Measurements from ENCODE around the gene RNU6-1. TPM values are rescaled to one million over a fixed set of nuclear protein-coding genes. Genes with fewer than 3 reads are reported as not detected.

Gene RNU6-1
- total RNA-seq, 1 experiment from 2014 or later = not detected

DNA sequence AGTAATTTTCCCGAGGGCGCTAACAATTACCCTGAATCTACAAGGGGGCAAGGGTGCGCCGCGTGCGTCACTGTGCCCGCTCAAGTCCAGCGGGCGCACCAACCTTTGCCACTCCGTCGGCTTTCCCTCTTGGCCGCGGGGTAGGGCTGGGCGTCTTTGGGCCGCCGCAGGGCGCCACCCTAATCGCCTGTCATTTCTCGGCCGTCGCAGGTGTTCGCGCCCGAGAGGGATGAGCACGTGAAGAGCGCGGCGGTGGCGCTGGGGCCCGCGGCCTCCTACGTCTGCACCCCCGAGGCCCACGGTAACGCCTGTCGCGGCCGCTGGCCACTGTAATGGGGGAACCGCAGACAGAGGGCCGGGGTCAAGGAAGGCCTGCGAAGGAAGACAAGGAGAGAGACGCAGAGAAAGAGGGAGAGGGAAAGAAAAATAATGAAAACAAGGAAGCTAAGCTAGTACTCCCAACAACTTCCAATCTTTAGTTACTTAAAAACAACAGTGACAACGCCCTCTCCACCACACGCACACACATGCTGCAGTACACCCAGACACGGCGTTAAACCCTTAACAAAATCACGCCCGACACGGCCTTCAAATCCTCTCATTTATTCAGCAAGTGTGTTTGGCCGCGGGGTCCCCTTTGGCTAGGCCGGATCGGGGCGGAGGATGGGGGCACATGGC is 10.7 kb downstream of the RNU6-1 start (continued):
- TF ChIP-seq, protein P1, sequence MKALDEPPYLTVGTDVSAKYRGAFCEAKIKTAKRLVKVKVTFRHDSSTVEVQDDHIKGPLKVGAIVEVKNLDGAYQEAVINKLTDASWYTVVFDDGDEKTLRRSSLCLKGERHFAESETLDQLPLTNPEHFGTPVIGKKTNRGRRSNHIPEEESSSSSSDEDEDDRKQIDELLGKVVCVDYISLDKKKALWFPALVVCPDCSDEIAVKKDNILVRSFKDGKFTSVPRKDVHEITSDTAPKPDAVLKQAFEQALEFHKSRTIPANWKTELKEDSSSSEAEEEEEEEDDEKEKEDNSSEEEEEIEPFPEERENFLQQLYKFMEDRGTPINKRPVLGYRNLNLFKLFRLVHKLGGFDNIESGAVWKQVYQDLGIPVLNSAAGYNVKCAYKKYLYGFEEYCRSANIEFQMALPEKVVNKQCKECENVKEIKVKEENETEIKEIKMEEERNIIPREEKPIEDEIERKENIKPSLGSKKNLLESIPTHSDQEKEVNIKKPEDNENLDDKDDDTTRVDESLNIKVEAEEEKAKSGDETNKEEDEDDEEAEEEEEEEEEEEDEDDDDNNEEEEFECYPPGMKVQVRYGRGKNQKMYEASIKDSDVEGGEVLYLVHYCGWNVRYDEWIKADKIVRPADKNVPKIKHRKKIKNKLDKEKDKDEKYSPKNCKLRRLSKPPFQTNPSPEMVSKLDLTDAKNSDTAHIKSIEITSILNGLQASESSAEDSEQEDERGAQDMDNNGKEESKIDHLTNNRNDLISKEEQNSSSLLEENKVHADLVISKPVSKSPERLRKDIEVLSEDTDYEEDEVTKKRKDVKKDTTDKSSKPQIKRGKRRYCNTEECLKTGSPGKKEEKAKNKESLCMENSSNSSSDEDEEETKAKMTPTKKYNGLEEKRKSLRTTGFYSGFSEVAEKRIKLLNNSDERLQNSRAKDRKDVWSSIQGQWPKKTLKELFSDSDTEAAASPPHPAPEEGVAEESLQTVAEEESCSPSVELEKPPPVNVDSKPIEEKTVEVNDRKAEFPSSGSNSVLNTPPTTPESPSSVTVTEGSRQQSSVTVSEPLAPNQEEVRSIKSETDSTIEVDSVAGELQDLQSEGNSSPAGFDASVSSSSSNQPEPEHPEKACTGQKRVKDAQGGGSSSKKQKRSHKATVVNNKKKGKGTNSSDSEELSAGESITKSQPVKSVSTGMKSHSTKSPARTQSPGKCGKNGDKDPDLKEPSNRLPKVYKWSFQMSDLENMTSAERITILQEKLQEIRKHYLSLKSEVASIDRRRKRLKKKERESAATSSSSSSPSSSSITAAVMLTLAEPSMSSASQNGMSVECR (CRISPR knock-in tag; IDR thresholded peaks at IDR 0.05; ENCODE audit: borderline replicate concordance) = no peak
- TF ChIP-seq, protein P2, sequence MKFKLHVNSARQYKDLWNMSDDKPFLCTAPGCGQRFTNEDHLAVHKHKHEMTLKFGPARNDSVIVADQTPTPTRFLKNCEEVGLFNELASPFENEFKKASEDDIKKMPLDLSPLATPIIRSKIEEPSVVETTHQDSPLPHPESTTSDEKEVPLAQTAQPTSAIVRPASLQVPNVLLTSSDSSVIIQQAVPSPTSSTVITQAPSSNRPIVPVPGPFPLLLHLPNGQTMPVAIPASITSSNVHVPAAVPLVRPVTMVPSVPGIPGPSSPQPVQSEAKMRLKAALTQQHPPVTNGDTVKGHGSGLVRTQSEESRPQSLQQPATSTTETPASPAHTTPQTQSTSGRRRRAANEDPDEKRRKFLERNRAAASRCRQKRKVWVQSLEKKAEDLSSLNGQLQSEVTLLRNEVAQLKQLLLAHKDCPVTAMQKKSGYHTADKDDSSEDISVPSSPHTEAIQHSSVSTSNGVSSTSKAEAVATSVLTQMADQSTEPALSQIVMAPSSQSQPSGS (CRISPR knock-in tag; IDR thresholded peaks at IDR 0.05; ENCODE audit: borderline replicate concordance, low read depth) = no peak

DNA sequence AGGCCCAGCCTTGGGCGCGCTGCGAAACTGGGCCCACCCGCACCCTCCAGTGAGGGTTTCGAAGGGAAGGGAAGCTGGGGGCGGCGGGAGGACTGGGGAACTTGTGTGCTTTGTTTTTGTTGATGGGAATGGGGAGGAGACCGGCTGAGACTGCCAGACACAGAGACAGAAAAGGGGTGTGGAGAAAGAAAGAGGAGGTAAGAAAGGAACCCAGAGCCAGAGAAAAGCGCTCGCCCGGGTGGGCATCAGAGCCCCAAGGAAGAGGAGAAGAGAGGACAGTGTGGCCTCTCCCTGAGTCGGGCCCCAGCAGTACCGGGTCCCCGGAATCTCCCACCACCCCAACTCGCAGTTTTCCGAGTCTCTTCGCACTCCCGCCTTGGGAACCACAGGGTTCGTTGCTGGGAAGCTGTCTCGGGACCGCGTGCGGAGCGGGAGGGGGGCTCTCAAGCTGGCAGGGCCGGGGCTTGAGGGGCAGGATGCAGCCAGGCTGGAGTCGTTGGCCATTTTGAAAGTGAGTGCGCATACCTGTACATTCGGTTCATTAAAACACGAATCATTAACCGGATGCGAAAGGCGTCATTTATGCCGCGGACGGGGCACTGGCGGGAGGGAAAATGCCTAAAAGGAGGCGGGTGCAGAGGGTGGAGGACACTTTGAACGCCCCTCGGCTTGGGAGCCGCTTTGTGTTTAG is 11.4 kb downstream of the RNU6-1 start:
- ChIA-PET CTCF (interaction anchor here (1.1 kb wide), 1 partner anchor 8 kb away, joined by 3 read pairs; no protein-coding TSS in a partner anchor), POLR2A (no interaction called here)
- Mint-ChIP-seq H3K27ac (no peak overlapping the region), H3K4me1 (peaks cover 55% of the 10 kb centered on the region), H3K4me3 (peak overlapping the region; percentile 59), H3K36me3 (no peaks in the 10 kb centered on the region; the same call in 1 of the 2 replicates), H3K9me3 (no peaks in the 10 kb centered on the region), H3K27me3 (ENCODE audit: low read depth) (peaks cover 97% of the 10 kb centered on the region)
- DNase-seq (ENCODE audit: low spot score) (peak; percentile 12), ATAC-seq (no peak)
- TF ChIP-seq HMGA2 (CRISPR knock-in tag; IDR thresholded peaks at IDR 0.05) = no peak

DNA sequence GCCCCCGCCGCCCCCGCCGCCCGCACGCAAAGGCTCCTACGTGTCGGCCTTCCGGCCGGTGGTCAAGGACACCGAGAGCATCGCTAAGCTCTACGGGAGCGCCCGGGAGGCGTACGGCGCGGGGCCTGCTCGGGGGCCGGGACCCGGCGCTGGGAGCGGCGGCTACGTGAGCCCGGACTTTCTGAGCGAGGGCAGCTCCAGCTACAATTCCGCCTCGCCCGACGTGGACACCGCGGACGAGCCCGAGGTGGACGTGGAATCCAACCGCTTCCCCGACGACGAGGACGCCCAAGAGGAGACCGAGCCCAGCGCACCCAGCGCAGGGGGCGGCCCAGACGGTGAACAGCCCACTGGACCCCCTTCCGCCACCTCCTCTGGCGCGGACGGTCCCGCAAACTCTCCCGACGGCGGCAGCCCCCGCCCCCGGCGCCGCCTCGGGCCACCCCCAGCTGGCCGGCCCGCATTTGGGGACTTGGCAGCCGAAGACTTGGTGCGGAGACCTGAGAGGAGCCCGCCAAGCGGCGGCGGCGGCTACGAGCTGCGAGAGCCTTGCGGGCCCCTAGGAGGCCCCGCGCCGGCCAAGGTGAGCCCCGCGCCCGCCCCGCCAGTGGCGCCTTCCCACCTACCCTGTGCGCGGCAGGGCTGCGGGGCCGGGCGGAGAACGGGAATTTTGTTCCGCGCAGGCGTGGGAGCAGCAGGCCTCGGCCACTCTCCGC is 12.1 kb downstream of the RNU6-1 start:
- Mint-ChIP-seq H3K9me3 (no peaks in the 10 kb centered on the region), H3K27ac (no peak overlapping the region), H3K4me3 (peak overlapping the region; percentile 59; the same call in 1 of the 2 replicates), H3K36me3 (no peaks in the 10 kb centered on the region; the same call in 1 of the 2 replicates), H3K4me1 (peaks cover 50% of the 10 kb centered on the region), H3K27me3 (ENCODE audit: low read depth) (peaks cover 94% of the 10 kb centered on the region)
- peak; percentile 46 for DNase-seq (ENCODE audit: low spot score)
- no peak for TF ChIP-seq NFYB (CRISPR knock-in tag; conservative IDR thresholded peaks at IDR 0.05; ENCODE audit: low read depth)
- TF ChIP-seq, protein P3, sequence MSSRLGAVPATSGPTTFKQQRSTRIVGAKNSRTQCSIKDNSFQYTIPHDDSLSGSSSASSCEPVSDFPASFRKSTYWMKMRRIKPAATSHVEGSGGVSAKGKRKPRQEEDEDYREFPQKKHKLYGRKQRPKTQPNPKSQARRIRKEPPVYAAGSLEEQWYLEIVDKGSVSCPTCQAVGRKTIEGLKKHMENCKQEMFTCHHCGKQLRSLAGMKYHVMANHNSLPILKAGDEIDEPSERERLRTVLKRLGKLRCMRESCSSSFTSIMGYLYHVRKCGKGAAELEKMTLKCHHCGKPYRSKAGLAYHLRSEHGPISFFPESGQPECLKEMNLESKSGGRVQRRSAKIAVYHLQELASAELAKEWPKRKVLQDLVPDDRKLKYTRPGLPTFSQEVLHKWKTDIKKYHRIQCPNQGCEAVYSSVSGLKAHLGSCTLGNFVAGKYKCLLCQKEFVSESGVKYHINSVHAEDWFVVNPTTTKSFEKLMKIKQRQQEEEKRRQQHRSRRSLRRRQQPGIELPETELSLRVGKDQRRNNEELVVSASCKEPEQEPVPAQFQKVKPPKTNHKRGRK (CRISPR knock-in tag; IDR thresholded peaks at IDR 0.05; ENCODE audit: borderline replicate concordance) = no peak
- TF ChIP-seq NR2C2 (CRISPR knock-in tag; IDR thresholded peaks at IDR 0.05) = no peak
- no peak for TF ChIP-seq GABPB1 (CRISPR knock-in tag; IDR thresholded peaks at IDR 0.05)
- no peak for TF ChIP-seq RORB (CRISPR knock-in tag; IDR thresholded peaks at IDR 0.05)
- TF ChIP-seq, protein P4, sequence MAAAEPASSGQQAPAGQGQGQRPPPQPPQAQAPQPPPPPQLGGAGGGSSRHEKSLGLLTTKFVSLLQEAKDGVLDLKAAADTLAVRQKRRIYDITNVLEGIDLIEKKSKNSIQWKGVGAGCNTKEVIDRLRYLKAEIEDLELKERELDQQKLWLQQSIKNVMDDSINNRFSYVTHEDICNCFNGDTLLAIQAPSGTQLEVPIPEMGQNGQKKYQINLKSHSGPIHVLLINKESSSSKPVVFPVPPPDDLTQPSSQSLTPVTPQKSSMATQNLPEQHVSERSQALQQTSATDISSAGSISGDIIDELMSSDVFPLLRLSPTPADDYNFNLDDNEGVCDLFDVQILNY (CRISPR knock-in tag; IDR thresholded peaks at IDR 0.05) = no peak
- TF ChIP-seq ZNF416 (CRISPR knock-in tag; IDR thresholded peaks at IDR 0.05) = no peak
- ChIA-PET POLR2A (interaction anchor here (0.6 kb wide), 1 partner anchor 1765 kb away, joined by 3 read pairs; no protein-coding TSS in a partner anchor), CTCF (interaction anchor here (0.7 kb wide), 1 partner anchor 140 kb away, joined by 5 read pairs; no protein-coding TSS in a partner anchor)
- ATAC-seq = no peak
